IPS DF 6.9 (cell line): ENCODE measurements around the gene SNAI3.

Source experiments
- DNase-seq: peaks from one replicate; pipeline ENCODE4 v3.0.0-alpha.2; 2013; ENCODE audit warnings: low read depth, low spot score
- H3K27ac ChIP-seq: one replicate; pipeline ENCODE4 v1.5.1; 2013; ENCODE audit warnings: low read length, control low read depth
- H3K27me3 ChIP-seq: 2 replicates; pipeline ENCODE4 v1.6.1; 2013; ENCODE audit warnings: mild to moderate bottlenecking, low read length; ENCODE audit not compliant: control insufficient read depth, insufficient read depth
- H3K36me3 ChIP-seq: 2 replicates; pipeline ENCODE4 v1.6.1; 2013; ENCODE audit warnings: low read length; ENCODE audit not compliant: control insufficient read depth, insufficient read depth
- H3K4me1 ChIP-seq: 2 replicates; pipeline ENCODE4 v1.6.1; 2013; ENCODE audit warnings: low read length; ENCODE audit not compliant: control insufficient read depth, insufficient read depth
- H3K4me3 ChIP-seq: 2 replicates; pipeline ENCODE4 v1.5.1; 2013; ENCODE audit warnings: mild to moderate bottlenecking, low read length
- H3K9me3 ChIP-seq: 2 replicates; pipeline ENCODE4 v1.6.1; 2013; ENCODE audit warnings: low read length, inconsistent platforms; ENCODE audit not compliant: control insufficient read depth, insufficient read depth
- WGBS: extraction: QIAGEN DNeasy Blood & Tissue Kit; methylation state at CpG from one replicate; pipeline ENCODE4 v1.1.7; 2013; ENCODE audit warnings: mixed read lengths, missing lambda C conversion rate; ENCODE audit not compliant: insufficient read length, insufficient coverage; 5-methylcytosine and 5-hydroxymethylcytosine counted together

The SNAI3 gene

DNA sequence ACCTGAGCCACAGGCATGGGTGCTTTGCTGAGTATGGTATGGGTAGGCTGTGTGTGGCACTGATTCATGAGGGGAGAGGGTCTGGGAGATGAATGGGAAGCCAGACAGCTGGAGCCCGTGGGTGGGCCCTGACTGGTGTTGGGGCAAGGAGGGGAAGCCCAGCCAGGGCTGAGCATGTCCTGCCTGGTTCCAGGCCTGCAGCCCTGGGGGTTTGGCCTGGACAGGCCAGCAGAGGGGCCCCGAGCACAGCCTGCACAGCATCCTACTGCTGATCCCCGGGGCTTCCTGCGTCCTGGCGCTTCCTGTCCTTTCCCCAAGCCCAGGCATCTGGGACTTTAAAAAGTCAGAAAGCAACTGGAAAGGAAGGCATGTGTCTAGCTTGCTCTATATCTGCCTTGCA lies 18.8 kb downstream of the SNAI3 start:
- DNase-seq: no peak
- no peaks in the 10 kb centered on the region for H3K4me1 ChIP-seq
- no peak overlapping the region; the same call in 1 of the 2 replicates for H3K4me3 ChIP-seq
- H3K36me3 ChIP-seq: no peaks in the 10 kb centered on the region
- H3K27me3 ChIP-seq: no peaks in the 10 kb centered on the region
- no peaks in the 10 kb centered on the region for H3K9me3 ChIP-seq
- WGBS: no CpG with 5 or more reads among the region's 5 CpGs
- no peak overlapping the region for H3K27ac ChIP-seq

DNA sequence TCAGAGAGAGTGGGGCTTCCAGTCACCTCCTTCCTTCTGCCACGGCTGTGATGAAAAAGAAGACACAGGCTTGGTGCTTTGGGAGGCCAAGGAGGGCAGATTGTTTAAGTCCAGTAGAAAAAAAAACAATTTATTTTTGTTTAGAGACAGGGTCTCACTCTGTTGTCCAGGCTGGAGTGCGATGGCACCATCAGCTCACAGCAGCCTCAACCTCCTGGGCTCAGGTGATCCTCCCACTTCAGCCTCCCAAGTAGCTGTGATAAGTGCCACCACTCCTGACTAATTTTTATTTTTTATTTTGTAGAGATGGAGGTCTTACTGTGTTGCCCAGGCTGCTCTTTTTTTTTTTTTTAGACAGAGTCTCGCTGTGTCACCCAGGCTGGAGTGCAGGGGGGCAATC lies 20.7 kb downstream of the SNAI3 start:
- Histone ChIP-seq H3K36me3 (no peaks in the 10 kb centered on the region), H3K27ac (no peak overlapping the region), H3K9me3 (no peaks in the 10 kb centered on the region), H3K4me3 (no peak overlapping the region), H3K27me3 (no peaks in the 10 kb centered on the region), H3K4me1 (no peaks in the 10 kb centered on the region)
- DNase-seq: no peak
- no CpG with 5 or more reads among the region's 3 CpGs for WGBS

GRCh38 chr16:88665148-88665547 lies 21.2 kb downstream of the SNAI3 start:
- H3K27me3 ChIP-seq: no peaks in the 10 kb centered on the region
- H3K27ac ChIP-seq: no peak overlapping the region
- H3K36me3 ChIP-seq: no peaks in the 10 kb centered on the region
- H3K4me1 ChIP-seq: no peaks in the 10 kb centered on the region
- no peaks in the 10 kb centered on the region for H3K9me3 ChIP-seq
- DNase-seq: no peak
- no CpG with 5 or more reads among the region's 4 CpGs for WGBS
- no peak overlapping the region for H3K4me3 ChIP-seq

DNA sequence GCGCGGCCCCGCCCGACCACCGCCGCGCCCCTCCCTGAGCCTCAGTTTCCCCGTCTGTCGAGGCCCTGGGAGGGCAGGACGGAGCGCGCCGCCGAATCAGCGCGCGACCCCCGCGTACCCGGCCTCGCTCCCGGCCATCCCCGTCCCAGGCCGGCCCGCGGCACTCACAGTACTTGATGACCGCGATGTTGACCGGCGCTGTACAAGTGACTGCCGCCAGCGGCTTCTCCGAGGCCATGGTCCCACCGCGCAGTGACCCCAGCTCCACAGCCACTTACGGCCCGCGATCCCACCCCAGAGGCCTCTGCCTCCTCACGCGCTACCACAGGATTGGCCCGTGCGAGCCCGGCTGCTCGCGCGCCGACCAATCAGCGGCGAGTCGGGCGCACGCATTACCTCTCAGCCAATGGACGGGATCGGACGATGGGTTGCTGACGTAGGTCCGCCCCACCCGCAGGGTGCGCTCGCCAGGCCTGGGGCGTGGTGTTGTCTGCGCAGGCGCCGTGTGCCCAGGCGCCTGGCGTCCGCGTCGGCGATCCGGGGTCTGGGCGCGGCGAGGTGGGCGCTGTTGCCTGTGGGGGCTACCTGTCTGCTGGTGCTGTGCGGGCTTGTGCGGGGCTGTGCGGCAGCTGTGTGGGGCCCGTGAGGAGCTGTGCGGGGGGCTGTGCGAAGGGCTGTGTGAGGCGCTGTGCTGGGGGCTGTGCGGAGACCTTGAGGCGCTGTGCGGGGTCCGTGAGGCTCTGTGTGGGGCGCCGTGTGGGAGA lies 23.3 kb downstream of the SNAI3 start, which contains the start of gene MVD:
Gene MVD (minus strand): TSS at position 249 of the 764 bp plus-strand sequence. CDS start 11 bp downstream, at position 238.
- Histone ChIP-seq H3K9me3 (no peaks in the 10 kb centered on the region), H3K4me3 (peak within 1 kb of the TSS; percentile 91), H3K36me3 (peaks cover 4% of the 10 kb centered on the region; the same call in 1 of the 2 replicates), H3K27me3 (no peaks in the 10 kb centered on the region), H3K4me1 (no peaks in the 10 kb centered on the region), H3K27ac (no peak within 1 kb of the TSS)
- no CpG with 5 or more reads among the region's 88 CpGs for WGBS
- DNase-seq: peak; percentile 93

- H3K4me3 ChIP-seq: peak overlapping the region; percentile 91
- no peak overlapping the region for H3K27ac ChIP-seq
- no peaks in the 10 kb centered on the region for H3K27me3 ChIP-seq
- H3K4me1 ChIP-seq: no peaks in the 10 kb centered on the region
- peaks cover 10% of the 10 kb centered on the region; the same call in 1 of the 2 replicates for H3K36me3 ChIP-seq
- DNase-seq: no peak
- no peaks in the 10 kb centered on the region for H3K9me3 ChIP-seq
- no CpG with 5 or more reads among the region's 49 CpGs for WGBS
These were observed 24.0 kb downstream of the SNAI3 start for GRCh38 chr16:88662222-88662842.

DNA sequence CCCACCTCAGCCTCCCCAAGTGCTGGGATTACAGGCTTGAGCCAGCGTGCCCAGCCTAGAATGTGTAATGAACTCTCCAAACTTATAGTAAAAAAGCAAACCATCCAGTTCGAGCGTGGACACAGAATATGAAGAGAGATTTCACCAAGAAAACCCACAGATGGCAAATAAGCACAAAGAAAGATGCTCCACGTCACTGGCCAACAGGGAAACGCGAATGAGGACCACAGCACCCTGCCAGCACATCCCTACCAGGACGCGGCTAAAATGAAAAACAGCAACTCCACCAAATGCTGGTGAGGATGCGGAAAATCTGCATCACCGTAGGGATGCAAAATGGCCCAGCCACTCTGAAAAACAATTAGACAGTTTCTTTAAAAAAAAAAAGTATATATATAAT lies 24.8 kb downstream of the SNAI3 start:
- no CpG with 5 or more reads among the region's 10 CpGs for WGBS

DNA sequence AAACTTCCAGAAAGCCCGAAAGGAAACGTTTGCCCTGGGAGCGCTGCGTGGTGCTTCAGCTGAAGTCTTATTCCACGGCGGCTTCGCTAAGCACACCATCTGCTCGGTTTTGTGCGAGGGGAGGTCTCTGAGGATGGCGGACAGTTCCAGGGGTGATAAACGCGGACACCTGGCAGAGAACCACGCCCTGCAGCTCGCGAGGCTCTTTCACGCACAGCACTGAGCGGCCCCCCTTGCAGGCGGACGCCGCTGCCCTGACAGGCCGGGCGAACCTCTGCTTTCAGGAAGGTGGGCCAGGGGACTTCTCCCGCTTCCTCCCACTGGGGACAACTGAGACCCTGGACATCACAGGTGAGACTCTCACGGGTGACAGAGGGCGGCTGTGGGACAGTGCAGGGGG lies 27.1 kb downstream of the SNAI3 start:
- H3K27me3 ChIP-seq: no peaks in the 10 kb centered on the region
- no peak for DNase-seq
- H3K27ac ChIP-seq: no peak overlapping the region
- H3K4me3 ChIP-seq: no peak overlapping the region
- H3K36me3 ChIP-seq: peaks cover 34% of the 10 kb centered on the region
- no peaks in the 10 kb centered on the region for H3K9me3 ChIP-seq
- WGBS: no CpG with 5 or more reads among the region's 25 CpGs
- H3K4me1 ChIP-seq: no peaks in the 10 kb centered on the region

More for the DNA sequence above, 24.8 kb downstream of the SNAI3 start:
- Histone ChIP-seq H3K4me1 (no peaks in the 10 kb centered on the region), H3K9me3 (no peaks in the 10 kb centered on the region), H3K36me3 (peaks cover 13% of the 10 kb centered on the region), H3K27ac (no peak overlapping the region), H3K27me3 (no peaks in the 10 kb centered on the region), H3K4me3 (no peak overlapping the region)
- DNase-seq: no peak

DNA sequence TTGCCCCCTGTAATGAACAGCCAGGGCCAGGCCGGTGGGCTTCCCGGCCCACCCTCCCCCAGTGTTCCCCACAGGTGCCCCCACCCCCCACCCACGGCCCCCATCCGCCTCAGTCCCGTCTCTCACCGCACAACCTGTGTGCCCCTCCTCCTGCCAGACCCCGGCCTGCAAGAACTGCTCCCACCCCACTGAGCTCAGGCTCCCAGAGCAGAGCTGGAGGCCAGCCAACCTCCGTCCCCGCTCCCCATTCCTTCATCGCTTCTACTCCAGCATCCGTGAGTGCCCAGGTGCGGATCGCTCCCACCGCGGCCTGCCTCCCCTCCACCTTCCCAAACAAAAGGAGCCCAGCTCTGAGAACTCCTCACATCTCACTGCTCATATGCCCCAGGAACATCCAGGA lies 27.6 kb downstream of the SNAI3 start:
- Histone ChIP-seq H3K36me3 (peaks cover 34% of the 10 kb centered on the region), H3K4me1 (no peaks in the 10 kb centered on the region), H3K9me3 (no peaks in the 10 kb centered on the region), H3K27ac (no peak overlapping the region), H3K27me3 (no peaks in the 10 kb centered on the region), H3K4me3 (no peak overlapping the region)
- no peak for DNase-seq
- WGBS: no CpG with 5 or more reads among the region's 15 CpGs

DNA sequence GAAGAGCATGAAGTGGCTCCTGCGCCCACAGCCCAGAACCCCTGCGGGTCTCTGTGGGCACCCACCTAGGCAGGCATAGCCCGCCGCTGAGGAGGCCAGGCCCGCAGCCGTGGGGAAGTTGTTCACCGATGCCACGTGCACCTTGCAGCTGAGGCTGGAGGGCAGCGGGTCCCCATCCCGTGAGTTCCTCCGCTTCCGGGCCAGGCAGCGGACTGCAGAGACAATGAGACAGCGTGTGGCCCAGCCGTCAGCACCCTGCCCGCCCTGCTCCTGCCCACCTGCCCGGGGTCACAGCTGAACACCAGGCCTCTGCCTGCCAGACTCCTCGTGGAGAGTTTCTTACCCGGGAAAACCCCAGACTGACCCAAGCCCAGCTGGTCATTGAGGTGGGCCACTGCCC lies 28.9 kb downstream of the SNAI3 start:
- no peak overlapping the region for H3K4me3 ChIP-seq
- no peak overlapping the region for H3K27ac ChIP-seq
- DNase-seq: no peak
- H3K27me3 ChIP-seq: no peaks in the 10 kb centered on the region
- H3K9me3 ChIP-seq: no peaks in the 10 kb centered on the region
- H3K36me3 ChIP-seq: peaks cover 40% of the 10 kb centered on the region
- H3K4me1 ChIP-seq: no peaks in the 10 kb centered on the region
- WGBS: no CpG with 5 or more reads among the region's 19 CpGs

- Histone ChIP-seq H3K27me3 (no peaks in the 10 kb centered on the region), H3K9me3 (no peaks in the 10 kb centered on the region), H3K36me3 (peaks cover 40% of the 10 kb centered on the region), H3K4me3 (no peak overlapping the region; the same call in 1 of the 2 replicates), H3K4me1 (peaks cover under 1% of the 10 kb centered on the region), H3K27ac (no peak overlapping the region)
- no CpG with 5 or more reads among the region's 25 CpGs for WGBS
- DNase-seq: no peak
These were observed 29.9 kb downstream of the SNAI3 start for GRCh38 chr16:88656291-88656980.
